ENCODE measurements around the gene GINS1. TPM values are rescaled to one million over a fixed set of nuclear protein-coding genes. Genes with fewer than 3 reads are reported as not detected.

GINS1 gene
- total RNA-seq, 1 donor from 2014 or later = not detected

DNA sequence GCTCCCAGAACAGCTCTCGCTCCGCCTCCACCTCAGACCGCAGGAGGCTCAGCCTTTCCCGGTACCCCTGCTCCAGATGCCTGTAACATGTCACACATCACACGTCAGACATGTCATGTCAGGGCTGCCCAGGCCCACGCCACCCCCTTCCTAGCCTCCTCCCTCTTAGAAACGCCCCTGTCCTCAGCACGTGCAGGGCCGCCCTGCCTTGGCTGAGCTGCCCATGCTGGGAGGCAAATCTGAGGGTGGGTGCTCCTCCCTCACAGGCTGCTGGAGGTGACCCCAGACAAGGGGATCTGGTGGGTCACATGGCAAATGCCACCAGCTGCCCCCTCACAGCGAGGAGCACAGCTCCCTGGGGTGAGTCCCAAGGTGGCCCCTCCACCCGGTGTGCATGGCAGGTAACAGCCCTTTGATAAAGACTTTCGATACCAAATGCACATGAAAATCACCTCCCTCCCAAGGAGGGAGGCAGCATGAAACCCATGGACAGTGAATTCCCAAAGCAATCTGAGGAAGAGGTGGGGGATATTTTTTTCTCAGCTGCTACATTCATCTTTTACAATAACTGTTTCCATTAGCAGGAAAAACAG, 84.1 kb downstream of the GINS1 start:
- peaks cover 46 to 51% of the 10 kb centered on the region in 2 donors for H3K36me3 ChIP-seq
- no peaks in the 10 kb centered on the region for H3K27me3 ChIP-seq
- no peak for DNase-seq (ENCODE audit: low spot score in 2 of 2)
- TF ChIP-seq, protein P1, sequence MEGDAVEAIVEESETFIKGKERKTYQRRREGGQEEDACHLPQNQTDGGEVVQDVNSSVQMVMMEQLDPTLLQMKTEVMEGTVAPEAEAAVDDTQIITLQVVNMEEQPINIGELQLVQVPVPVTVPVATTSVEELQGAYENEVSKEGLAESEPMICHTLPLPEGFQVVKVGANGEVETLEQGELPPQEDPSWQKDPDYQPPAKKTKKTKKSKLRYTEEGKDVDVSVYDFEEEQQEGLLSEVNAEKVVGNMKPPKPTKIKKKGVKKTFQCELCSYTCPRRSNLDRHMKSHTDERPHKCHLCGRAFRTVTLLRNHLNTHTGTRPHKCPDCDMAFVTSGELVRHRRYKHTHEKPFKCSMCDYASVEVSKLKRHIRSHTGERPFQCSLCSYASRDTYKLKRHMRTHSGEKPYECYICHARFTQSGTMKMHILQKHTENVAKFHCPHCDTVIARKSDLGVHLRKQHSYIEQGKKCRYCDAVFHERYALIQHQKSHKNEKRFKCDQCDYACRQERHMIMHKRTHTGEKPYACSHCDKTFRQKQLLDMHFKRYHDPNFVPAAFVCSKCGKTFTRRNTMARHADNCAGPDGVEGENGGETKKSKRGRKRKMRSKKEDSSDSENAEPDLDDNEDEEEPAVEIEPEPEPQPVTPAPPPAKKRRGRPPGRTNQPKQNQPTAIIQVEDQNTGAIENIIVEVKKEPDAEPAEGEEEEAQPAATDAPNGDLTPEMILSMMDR (IDR thresholded peaks at IDR 0.05) = no peak
- intact Hi-C loops (cut with DNase I) = no loop called here
- no peaks in the 10 kb centered on the region for H3K4me1 ChIP-seq
- H3K4me3 ChIP-seq = no peak overlapping the region
- H3K27ac ChIP-seq = no peak overlapping the region
- H3K9me3 ChIP-seq = no peaks in the 10 kb centered on the region

DNA sequence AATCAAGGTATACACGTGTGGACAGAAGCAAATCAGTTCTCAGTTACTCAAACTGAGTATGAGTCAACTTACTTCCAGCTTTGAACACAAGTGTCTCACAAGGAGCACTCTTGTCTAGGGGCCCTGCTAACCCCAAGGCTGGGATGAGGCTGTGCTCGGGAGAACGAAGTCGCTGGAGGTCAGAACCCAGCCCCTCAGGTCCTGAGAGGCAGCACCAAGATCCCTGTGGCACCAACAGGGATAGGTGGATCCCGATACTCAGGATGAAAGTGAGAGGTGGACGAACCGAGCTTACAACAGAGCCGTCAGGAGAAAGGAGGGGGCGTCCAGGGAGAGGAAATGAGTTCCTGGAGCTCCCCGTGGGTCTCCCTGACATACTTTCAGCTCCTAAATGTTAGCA, 85.7 kb downstream of the GINS1 start:
- no peak overlapping the region for H3K27ac ChIP-seq
- no peak for DNase-seq (ENCODE audit: low spot score in 2 of 2)
- H3K27me3 ChIP-seq = no peaks in the 10 kb centered on the region
- H3K4me3 ChIP-seq = no peak overlapping the region
- intact Hi-C loops (cut with DNase I) = no loop called here
- TF ChIP-seq, protein P1 (IDR thresholded peaks at IDR 0.05) = no peak
- peaks cover 45 to 55% of the 10 kb centered on the region in 2 donors for H3K36me3 ChIP-seq
- no peaks in the 10 kb centered on the region for H3K4me1 ChIP-seq
- no peaks in the 10 kb centered on the region for H3K9me3 ChIP-seq

DNA sequence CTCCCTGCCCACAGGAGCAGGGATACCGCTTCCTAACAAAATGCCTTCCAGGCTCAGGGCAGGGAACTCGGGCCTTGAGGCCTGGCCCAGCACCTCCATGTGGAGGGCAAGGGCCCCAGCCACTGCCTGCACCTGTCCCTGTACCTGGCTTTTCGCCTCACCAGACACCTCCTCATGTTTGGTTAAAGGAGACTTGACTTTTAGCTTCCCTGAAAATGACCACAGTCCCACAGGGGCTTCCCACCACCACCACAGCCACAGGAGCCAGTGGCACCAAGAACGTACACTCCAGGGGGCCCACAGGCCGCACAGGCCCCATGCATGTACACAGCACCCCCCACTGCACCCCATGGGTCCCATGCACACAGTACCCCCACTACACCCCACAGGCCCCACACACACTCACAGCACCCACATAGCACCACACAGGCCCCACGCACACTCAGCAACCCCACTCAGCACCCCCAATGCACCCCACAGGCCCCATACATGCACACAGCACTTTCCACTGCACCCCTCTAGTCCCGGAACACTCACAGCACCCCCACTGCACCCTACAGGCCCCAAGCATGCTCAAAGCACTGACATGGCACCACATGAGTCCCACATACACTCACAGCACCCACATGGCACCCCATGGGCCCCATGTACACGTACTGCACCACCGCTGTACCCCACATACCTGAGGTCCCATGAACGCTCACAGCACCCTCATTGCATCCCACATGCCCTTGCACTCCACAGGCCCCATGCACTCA, 86.5 kb downstream of the GINS1 start:
- intact Hi-C loops (cut with DNase I) = no loop called here
- DNase-seq (ENCODE audit: low spot score in 2 of 2) = no peak

DNA sequence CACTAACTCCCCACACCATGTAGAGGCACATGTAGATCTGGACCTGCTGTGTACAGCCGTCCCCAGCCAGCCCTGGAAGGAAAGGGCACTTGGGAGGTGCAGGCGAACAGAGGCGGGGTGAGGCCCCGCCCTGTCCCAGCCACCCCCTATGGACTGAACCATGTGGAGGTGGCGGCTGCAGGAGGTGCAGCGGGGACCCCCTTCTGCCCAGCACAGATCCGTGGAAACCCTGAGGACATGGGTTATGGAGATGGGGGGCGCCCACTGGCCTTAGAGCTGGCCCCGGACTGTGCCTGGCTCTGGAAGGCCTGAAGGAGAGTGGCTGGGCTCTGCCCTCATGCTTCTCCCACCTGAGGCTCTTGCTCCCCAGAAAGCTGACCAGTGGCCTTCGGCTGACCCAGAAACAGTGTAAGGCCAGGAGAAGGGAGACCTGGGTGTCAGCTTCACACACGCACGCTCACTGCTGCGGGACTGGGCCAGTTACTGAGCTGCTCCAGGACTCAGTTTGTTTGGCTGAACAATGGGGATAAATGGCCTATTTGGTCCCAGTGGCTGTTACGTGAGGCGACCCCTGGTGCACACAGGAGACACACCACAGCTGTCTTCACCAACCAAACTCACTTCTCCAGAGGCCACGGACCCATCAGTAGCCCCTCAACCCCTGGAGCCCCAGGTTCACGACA, 87.2 kb downstream of the GINS1 start:
- no peak overlapping the region for H3K4me3 ChIP-seq
- intact Hi-C loops (cut with DNase I) = no loop called here
- peaks cover 35 to 40% of the 10 kb centered on the region in 2 donors for H3K36me3 ChIP-seq
- no peaks in the 10 kb centered on the region for H3K9me3 ChIP-seq
- H3K4me1 ChIP-seq = no peaks in the 10 kb centered on the region
- DNase-seq (ENCODE audit: low spot score in 2 of 2) = no peak
- H3K27me3 ChIP-seq = no peaks in the 10 kb centered on the region
- TF ChIP-seq, protein P1 (IDR thresholded peaks at IDR 0.05) = no peak
- H3K27ac ChIP-seq = no peak overlapping the region

More for the DNA sequence above, 86.5 kb downstream of the GINS1 start:
- no peak overlapping the region for H3K27ac ChIP-seq
- no peaks in the 10 kb centered on the region for H3K27me3 ChIP-seq
- TF ChIP-seq, protein P1 (IDR thresholded peaks at IDR 0.05) = no peak
- no peaks in the 10 kb centered on the region for H3K9me3 ChIP-seq
- H3K4me3 ChIP-seq = no peak overlapping the region
- H3K36me3 ChIP-seq = peaks cover 43 to 48% of the 10 kb centered on the region in 2 donors
- no peaks in the 10 kb centered on the region for H3K4me1 ChIP-seq

DNA sequence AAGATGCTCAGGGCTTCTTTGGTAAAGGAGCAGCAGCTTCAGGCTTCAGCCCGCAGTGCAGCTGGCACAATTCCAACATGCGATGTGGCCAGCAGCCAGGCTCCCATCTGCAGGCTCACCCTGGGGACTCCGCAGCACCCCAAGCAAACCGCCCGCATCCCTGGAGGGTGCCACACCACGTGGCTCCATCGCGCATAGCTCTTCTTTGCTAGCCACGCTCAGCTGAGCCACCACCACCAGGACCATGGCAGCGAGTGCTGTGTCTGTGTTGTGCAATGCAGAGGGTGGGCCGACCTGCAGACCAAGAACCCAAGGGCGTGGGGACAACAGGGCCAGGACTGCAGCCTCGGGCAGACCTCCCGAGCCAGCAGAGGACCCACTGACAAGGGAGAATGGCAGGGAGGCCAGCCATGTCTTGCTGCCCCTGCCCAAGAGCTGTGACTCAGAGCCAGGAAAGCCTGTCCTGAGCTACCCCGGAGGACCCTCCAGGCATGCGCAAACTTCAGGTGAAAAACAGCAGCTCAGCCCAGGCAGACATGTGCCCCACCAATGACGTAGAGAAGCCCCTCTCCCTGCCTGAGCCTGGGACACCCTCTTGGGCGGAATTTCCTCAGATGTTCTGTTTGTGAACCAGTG, 87.8 kb downstream of the GINS1 start:
- intact Hi-C loops (cut with DNase I) = no loop called here
- TF ChIP-seq, protein P1 (IDR thresholded peaks at IDR 0.05) = no peak
- no peak for DNase-seq (ENCODE audit: low spot score in 2 of 2)
- no peak overlapping the region for H3K27ac ChIP-seq
- no peaks in the 10 kb centered on the region for H3K4me1 ChIP-seq
- H3K4me3 ChIP-seq = no peak overlapping the region
- no peaks in the 10 kb centered on the region for H3K9me3 ChIP-seq
- no peaks in the 10 kb centered on the region for H3K27me3 ChIP-seq
- peaks cover 34 to 39% of the 10 kb centered on the region in 2 donors for H3K36me3 ChIP-seq

Measured in ascending aorta (tissue), 2 donors.